Globus pallidus (tissue), 1 donor: Measurements from ENCODE around the gene ZMYND15.
A peak's percentile ranks its signal among the peaks of the same experiment; 100 is the strongest.

Experiments used
- DNase-seq: peaks from one replicate; pipeline ENCODE4 v3.0.0-alpha.2; 2015; ENCODE audit warnings: low spot score

ZMYND15 gene

GRCh38 chr17:4743898-4744297, 4.3 kb downstream of the ZMYND15 start:
- DNase-seq = no peak

- no peak for DNase-seq
These were observed 5.7 kb downstream of the ZMYND15 start for GRCh38 chr17:4744999-4745969.

GRCh38 chr17:4747847-4748246, 8.2 kb downstream of the ZMYND15 start:
- DNase-seq = peak; percentile 57

GRCh38 chr17:4748686-4749085, 9.1 kb downstream of the ZMYND15 start:
- DNase-seq = no peak

- no peak for DNase-seq
These were observed 11.0 kb downstream of the ZMYND15 start for GRCh38 chr17:4750606-4751005.

GRCh38 chr17:4751932-4752331, 12.3 kb downstream of the ZMYND15 start:
- no peak for DNase-seq

- no peak for DNase-seq
These were observed 13.8 kb downstream of the ZMYND15 start for GRCh38 chr17:4753392-4753791.

- no peak for DNase-seq
These were observed 20.2 kb downstream of the ZMYND15 start for GRCh38 chr17:4759776-4760236.

- peak; percentile 64 for DNase-seq
These were observed 25.0 kb downstream of the ZMYND15 start for GRCh38 chr17:4764595-4764994.

GRCh38 chr17:4766201-4766600, 26.6 kb downstream of the ZMYND15 start:
- no peak for DNase-seq

GRCh38 chr17:4766723-4767122, 27.1 kb downstream of the ZMYND15 start:
- no peak for DNase-seq

- DNase-seq = no peak
These were observed 28.7 kb downstream of the ZMYND15 start for GRCh38 chr17:4768298-4768697.

- DNase-seq = no peak
These were observed 30.0 kb downstream of the ZMYND15 start for GRCh38 chr17:4769628-4770027.

GRCh38 chr17:4771519-4772234, 32.0 kb downstream of the ZMYND15 start, which contains the start of gene TM4SF5:
Gene TM4SF5, plus strand, starts transcription at chr17:4771886. Its CDS starts 37 bp downstream, at chr17:4771923.
- no peak for DNase-seq

- no peak for DNase-seq
These were observed 32.6 kb downstream of the ZMYND15 start for GRCh38 chr17:4772235-4772613.

- no peak for DNase-seq
These were observed 38.5 kb downstream of the ZMYND15 start for GRCh38 chr17:4777969-4778760.

GRCh38 chr17:4780325-4780955, 40.8 kb downstream of the ZMYND15 start:
- no peak for DNase-seq

- DNase-seq = no peak
These were observed 43.0 kb downstream of the ZMYND15 start for GRCh38 chr17:4782652-4783051.

- DNase-seq = no peak
These were observed 45.9 kb downstream of the ZMYND15 start for GRCh38 chr17:4785311-4786105.

- DNase-seq = peak; percentile 19
These were observed 46.5 kb downstream of the ZMYND15 start, which contains the start of gene VMO1 for GRCh38 chr17:4786106-4786511. Gene VMO1, minus strand, starts transcription at chr17:4786364. Its CDS starts 12 bp downstream, at chr17:4786352.

- DNase-seq = peak; percentile 26
These were observed 46.9 kb downstream of the ZMYND15 start for GRCh38 chr17:4786516-4786915.
